Panc1 (cell line): ENCODE results near the gene RAB8A.

Experiments
- CTCF ChIP-seq: fragments of 450-650 bp; IDR thresholded peaks from 2 replicates; pipeline ENCODE4 v1.5.1; 2017; ENCODE audit warnings: mild to moderate bottlenecking
- POLR2AphosphoS5 ChIP-seq: IDR thresholded peaks from 2 replicates; pipeline ENCODE4 v1.6.1; 2012; ENCODE audit warnings: mild to moderate bottlenecking, low read depth, low read length, moderate library complexity
- REST ChIP-seq, 2 experiments: IDR thresholded peaks; 2 replicates each; pipeline ENCODE4 v1.6.1; 2011 to 2012; ENCODE audit warnings: low read depth in 2 of 2, control low read depth in 1 of 2, low read length in 1 of 2, mild to moderate bottlenecking in 1 of 2, moderate library complexity in 1 of 2; ENCODE audit not compliant: insufficient read depth in 1 of 2
- SIN3A ChIP-seq: IDR thresholded peaks from 2 replicates; pipeline ENCODE4 v1.6.1; 2012; ENCODE audit warnings: low read depth, mild to moderate bottlenecking, low read length, moderate library complexity, borderline replicate concordance; ENCODE audit not compliant: insufficient read depth

- TF ChIP-seq CTCF (no peak), POLR2AphosphoS5 (no peak), REST (IDR thresholded peaks at IDR 0.05; ENCODE audit: insufficient read depth in 1 of 2, low read depth in 2 of 2, low read length in 1 of 2) (no peak), SIN3A (no peak)
These were observed 27.5 kb upstream of the RAB8A start for GRCh38 chr19:16084067-16084685.
